ENCODE results near the gene SCAMP4. TPM values are rescaled to one million over a fixed set of nuclear protein-coding genes. Genes with fewer than 3 reads are reported as not detected.

Gene SCAMP4
- total and polyA plus RNA-seq, 3 donors from 2014 or later: 50.1 to 108 (median 80.1) TPM

DNA sequence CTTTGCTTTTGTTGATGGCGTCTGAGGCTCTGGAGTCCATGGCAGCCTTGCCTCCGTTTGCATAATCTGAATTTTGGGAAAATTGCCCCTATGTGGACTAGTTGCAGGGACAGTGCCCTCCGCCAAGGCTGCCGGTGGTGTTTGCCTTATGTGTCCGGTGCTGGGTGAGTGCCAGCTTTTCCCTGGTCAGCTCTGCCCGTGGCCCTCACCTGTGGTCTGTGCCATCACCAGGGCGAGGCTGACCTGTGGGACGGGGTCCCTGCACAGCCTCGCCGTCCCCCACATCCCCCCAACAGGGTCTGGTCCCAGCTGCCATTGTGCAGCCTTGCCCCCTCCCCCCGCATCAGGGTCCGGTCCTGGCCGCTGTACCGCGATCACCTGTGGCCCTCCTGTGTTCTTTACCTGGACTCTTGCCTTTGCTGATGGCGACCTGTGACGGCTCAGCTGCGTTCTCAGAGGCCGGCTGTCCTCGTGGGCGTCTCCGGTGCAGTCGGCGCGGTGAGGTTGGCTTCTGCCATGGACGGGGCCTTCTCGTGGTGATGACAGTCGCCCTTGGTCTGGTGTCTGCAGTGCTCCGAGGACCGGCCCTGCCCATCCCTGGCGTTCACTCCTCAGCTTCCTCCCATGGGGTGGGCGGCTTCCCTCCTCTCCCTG lies 48.4 kb downstream of the SCAMP4 start:
- Histone ChIP-seq H3K36me3 (ENCODE audit: low read depth, missing control alignments) (no peaks in the 10 kb centered on the region), H3K4me3 (no peak overlapping the region), H3K9me3 (no peaks in the 10 kb centered on the region), H3K27ac (no peak overlapping the region), H3K4me1 (no peaks in the 10 kb centered on the region), H3K27me3 (no peaks in the 10 kb centered on the region)
- DNase-seq: no peak
- intact Hi-C loops (cut with DNase I; ENCODE audit: low total_unique reads): no loop called here
- WGBS, 2 donors: 93 to 95% methylated on average over 27 to 32 of the region's 32 CpGs
- TF ChIP-seq POLR2A (IDR thresholded peaks at IDR 0.05): no peak
- TF ChIP-seq, protein P1, sequence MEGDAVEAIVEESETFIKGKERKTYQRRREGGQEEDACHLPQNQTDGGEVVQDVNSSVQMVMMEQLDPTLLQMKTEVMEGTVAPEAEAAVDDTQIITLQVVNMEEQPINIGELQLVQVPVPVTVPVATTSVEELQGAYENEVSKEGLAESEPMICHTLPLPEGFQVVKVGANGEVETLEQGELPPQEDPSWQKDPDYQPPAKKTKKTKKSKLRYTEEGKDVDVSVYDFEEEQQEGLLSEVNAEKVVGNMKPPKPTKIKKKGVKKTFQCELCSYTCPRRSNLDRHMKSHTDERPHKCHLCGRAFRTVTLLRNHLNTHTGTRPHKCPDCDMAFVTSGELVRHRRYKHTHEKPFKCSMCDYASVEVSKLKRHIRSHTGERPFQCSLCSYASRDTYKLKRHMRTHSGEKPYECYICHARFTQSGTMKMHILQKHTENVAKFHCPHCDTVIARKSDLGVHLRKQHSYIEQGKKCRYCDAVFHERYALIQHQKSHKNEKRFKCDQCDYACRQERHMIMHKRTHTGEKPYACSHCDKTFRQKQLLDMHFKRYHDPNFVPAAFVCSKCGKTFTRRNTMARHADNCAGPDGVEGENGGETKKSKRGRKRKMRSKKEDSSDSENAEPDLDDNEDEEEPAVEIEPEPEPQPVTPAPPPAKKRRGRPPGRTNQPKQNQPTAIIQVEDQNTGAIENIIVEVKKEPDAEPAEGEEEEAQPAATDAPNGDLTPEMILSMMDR (IDR thresholded peaks at IDR 0.05): no peak

DNA sequence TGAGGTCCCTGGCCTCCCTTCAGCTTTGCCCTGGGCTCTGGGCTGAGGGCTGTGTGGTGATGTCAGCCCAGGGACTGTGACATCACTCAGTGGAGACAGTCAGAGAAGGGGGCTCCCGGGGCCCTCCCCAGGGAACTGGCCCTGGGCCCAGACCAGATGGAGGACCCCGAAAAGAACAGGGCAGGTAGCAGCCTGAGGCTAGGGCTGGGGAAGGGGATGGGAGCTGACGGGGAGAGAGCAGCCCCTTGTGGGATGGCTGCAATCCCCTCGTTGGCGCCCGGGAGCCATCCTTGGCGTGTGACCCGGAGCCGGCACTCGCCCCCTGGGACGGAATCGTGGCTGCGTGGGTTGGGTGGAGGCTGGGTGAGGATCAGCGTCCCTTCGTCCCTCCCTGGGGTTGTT lies 49.3 kb downstream of the SCAMP4 start:
- WGBS, 2 donors: 82 to 93% methylated on average over 9 to 15 of the region's 15 CpGs
- no peaks in the 10 kb centered on the region for H3K36me3 ChIP-seq (ENCODE audit: low read depth, missing control alignments)
- no peak overlapping the region for H3K4me3 ChIP-seq
- no peaks in the 10 kb centered on the region for H3K27me3 ChIP-seq
- H3K27ac ChIP-seq: no peak overlapping the region
- no peak for DNase-seq
- no peaks in the 10 kb centered on the region for H3K4me1 ChIP-seq
- TF ChIP-seq, protein P1 (IDR thresholded peaks at IDR 0.05): no peak
- no peak for TF ChIP-seq POLR2A (IDR thresholded peaks at IDR 0.05)
- no peaks in the 10 kb centered on the region for H3K9me3 ChIP-seq
- intact Hi-C loops (cut with DNase I; ENCODE audit: low total_unique reads): no loop called here

DNA sequence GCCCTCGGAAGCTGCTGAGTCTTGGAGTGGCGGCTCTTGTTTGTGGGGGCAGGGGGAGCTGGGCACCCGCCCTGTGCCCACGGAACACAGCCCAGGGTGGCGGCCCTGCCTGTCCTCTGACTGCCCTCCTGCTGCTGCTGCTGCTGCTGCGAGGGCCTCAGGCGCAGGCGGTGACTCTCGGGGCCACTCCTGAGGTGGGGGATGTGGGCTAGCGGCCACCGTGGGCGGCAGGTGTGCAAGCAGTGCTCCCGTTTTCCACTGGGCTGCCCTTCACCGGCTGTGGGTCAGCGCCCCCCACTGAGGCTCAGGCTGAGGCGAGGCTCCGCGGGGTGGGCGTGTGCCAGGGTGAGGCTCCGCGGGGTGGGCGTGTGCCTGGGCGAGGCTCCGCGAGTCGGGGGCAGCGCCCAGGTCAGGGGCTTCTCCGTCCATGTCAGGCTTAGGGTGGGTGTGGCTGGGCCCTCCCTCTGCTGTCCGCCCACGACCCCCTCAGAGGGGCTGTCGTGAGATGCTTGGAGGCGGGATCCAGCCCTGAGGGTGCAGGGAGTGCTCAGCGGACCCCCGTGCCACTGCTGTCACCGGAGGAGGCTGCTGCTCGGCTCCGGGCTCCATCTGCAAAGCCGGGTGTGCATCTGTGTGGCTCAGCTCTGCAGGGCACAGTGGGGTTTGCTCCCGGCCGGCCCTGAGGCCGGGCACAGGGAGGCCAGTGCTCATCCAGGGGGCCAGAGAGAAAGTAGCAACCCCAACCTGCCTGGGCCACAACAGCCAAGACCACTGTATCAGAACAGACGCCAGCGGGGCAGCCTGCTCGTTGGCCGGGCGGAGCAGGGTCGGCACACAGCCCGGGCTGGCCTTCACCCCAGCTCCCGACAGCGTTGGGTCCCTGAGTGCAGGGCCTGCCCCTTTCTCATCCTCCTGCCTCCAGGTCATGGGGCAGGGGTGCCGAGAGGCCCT lies 50.2 kb downstream of the SCAMP4 start:
- no peak for TF ChIP-seq POLR2A (IDR thresholded peaks at IDR 0.05)
- TF ChIP-seq, protein P1 (IDR thresholded peaks at IDR 0.05): no peak
- intact Hi-C loops (cut with DNase I; ENCODE audit: low total_unique reads): no loop called here
- Histone ChIP-seq H3K4me3 (no peak overlapping the region), H3K27ac (no peak overlapping the region), H3K36me3 (ENCODE audit: low read depth, missing control alignments) (no peaks in the 10 kb centered on the region), H3K4me1 (no peaks in the 10 kb centered on the region), H3K9me3 (no peaks in the 10 kb centered on the region), H3K27me3 (no peaks in the 10 kb centered on the region)
- DNase-seq: no peak
- WGBS, 2 donors: 76 to 91% methylated on average over 4 to 42 of the region's 51 CpGs

DNA sequence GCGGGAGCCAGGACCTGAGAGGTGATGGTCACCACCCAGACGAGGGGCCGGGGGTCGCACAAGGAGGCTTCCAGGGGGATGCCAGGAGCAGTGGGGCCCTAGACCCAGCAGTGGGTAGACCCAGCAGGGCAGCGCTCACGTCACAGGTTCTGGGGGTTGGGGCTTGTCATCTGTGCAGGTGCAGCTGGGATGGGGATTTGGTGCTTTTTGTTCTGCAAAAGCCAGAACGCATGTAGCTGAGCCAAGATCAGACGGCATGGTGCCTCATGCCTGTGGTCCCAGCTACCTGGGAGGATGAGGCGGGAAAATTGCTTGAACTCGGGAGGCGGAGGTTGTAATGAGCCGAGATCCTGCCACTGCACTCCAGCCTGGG lies 50.9 kb downstream of the SCAMP4 start:
- Histone ChIP-seq H3K4me3 (no peak overlapping the region), H3K4me1 (no peaks in the 10 kb centered on the region), H3K27me3 (no peaks in the 10 kb centered on the region), H3K36me3 (ENCODE audit: low read depth, missing control alignments) (no peaks in the 10 kb centered on the region), H3K9me3 (no peaks in the 10 kb centered on the region), H3K27ac (no peak overlapping the region)
- intact Hi-C loops (cut with DNase I; ENCODE audit: low total_unique reads): no loop called here
- DNase-seq: no peak
- TF ChIP-seq, protein P1 (IDR thresholded peaks at IDR 0.05): no peak
- TF ChIP-seq POLR2A (IDR thresholded peaks at IDR 0.05): no peak
- WGBS, 2 donors: 84 to 87% methylated on average over 11 to 12 of the region's 12 CpGs
